ENCODE results near the gene PIK3CD.
"Not testable (repeated sequence)": the region's sequence is repeated elsewhere in the genome, so short reads cannot be mapped to it uniquely, and the experiment has no call there.

PIK3CD gene

GRCh38 chr1:9654051-9654833 is 2.7 kb downstream of the PIK3CD start:
- no peak for DNase-seq (ENCODE audit: low read depth in 2 of 2, low spot score in 1 of 2)

GRCh38 chr1:9654834-9655723 is 3.5 kb downstream of the PIK3CD start:
- DNase-seq (ENCODE audit: low read depth in 2 of 2, low spot score in 1 of 2) = no peak

- no peak for DNase-seq (ENCODE audit: low read depth in 2 of 2, low spot score in 1 of 2)
Measured at GRCh38 chr1:9655836-9656235, 4.3 kb downstream of the PIK3CD start.

DNA sequence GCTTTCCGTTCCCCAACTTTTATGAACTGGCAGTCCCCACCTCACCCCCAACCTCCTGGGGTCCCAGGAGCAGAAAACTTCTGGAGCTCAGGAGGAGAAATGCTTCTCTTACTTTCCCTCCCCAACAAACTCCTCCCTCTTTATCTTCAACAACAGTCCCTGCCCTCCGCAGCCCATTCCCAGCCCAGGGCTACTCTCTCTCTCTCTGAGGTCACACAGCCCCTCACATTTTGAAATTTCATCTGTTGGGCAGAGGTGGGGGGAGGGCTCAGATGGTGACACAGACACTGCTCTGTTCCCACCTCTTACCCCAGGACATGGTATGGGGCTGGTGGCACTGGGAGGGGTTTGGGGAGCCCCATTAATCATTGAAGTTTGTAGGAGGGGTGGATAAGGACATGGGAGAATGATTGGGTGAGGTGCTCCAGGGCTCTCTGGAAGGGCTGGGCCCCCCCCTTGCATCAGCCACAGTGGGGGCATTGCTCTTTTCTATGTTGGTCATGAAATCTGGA is 6.0 kb downstream of the PIK3CD start:
- no peak for DNase-seq (ENCODE audit: low read depth in 2 of 2, low spot score in 1 of 2)

- no peak for DNase-seq (ENCODE audit: low read depth in 2 of 2, low spot score in 1 of 2)
Measured at GRCh38 chr1:9658199-9658598, 6.7 kb downstream of the PIK3CD start.

DNA sequence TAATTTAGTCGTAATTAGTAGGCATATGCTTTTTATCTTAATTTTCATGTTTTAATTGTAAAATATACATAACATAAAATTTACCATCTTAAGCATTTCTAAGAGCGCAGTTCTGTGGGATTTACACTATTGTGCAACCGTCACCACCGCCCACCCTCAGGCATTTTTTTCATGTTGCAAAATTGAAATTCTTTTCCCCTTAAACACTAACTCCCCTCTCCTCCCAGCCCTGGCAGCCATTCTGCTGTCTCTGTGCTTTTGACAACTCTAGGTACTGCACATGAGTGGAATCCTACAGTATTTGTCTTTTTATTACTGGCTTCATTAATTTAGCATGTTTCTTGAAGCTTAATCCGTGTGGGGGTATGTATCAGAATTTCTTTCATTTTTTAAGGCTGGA is 7.8 kb downstream of the PIK3CD start:
- DNase-seq (ENCODE audit: low read depth in 2 of 2, low spot score in 1 of 2) = no peak

- no peak for DNase-seq (ENCODE audit: low read depth in 2 of 2, low spot score in 1 of 2)
Measured at GRCh38 chr1:9663257-9663656, 11.7 kb downstream of the PIK3CD start.

DNA sequence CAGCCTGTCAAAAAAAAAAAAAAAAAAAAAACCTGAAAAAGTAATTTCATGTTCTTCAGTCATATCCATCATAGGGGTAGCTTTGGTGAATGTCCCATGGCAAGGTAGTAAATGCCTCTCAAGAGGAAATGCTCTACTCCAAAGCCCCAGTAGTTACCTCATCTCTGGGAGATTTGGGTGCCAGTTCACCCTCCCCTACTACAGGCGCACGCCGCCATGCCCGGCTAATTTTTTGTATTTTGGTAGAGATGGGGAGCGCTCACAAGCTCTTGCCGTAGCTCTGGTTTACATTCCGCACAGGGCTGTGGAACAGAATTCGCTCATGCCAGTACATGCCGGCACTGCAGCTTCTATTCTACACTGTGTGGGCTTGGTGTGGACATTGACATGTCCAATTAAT is 13.7 kb downstream of the PIK3CD start:
- no peak for DNase-seq (ENCODE audit: low read depth in 2 of 2, low spot score in 1 of 2)

GRCh38 chr1:9668080-9668479 is 16.5 kb downstream of the PIK3CD start:
- DNase-seq (ENCODE audit: low read depth in 2 of 2, low spot score in 1 of 2) = no peak

GRCh38 chr1:9670085-9670484 is 18.6 kb downstream of the PIK3CD start:
- no peak for DNase-seq (ENCODE audit: low read depth in 2 of 2, low spot score in 1 of 2)

DNA sequence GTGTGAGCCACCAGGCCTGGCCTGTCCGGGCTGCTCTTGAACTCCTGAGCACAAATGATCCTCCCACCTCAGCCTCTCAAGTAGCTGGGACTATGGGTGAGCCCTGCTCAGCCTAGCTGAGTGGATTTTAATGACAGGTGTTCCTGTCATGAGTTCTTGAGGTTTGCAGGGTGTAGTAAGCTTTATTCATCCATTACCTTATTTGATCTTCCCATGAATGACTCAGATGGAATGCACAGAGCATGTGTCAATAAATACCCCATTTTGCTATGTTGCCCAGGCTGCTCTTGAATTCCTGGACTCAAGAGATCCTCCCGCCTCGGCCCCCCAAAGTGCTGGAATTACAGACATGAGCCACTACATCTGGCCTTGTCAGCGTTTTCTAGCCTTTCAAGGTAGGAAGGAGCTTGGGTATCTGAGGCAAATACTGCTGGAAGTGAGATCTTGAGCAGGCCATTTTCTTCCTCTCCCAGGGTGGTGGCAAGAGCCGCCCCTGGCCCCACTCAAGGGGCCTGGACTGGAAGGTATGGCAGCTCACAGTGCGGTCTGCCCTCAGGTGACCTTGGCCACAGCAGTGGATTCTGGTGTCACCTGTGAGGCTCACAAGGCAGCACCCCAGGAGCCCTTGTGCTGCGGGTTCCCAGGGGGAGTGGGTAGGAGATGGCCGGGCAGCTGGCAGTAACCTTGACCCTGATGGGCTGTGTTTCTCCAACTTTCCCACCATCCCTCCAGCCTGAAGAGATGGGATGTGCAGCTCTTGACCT is 20.0 kb downstream of the PIK3CD start:
- no peak for DNase-seq (ENCODE audit: low read depth in 2 of 2, low spot score in 1 of 2)

DNA sequence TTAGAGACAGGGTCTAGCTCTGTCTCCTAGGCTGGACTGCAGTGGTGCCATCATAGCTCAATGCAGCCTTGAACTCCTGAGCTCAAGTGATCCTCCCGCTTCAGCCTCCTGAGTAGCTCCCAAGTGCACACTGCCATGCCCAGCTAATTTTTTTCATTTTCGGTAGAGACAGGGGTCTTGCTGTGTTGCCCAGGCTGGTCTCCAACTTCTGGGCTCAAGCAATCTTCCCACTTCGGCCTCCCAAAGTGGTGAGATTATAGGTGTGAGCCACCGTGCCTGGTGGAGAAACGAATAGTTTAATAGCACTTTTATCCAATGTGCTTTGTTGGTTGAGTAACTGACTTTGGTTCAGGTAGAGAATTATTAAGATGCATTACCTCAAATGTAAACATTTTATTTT is 20.9 kb downstream of the PIK3CD start:
- DNase-seq (ENCODE audit: low read depth in 2 of 2, low spot score in 1 of 2) = no peak

- no peak for DNase-seq (ENCODE audit: low read depth in 2 of 2, low spot score in 1 of 2)
Measured at GRCh38 chr1:9675393-9675792, 23.9 kb downstream of the PIK3CD start.

DNA sequence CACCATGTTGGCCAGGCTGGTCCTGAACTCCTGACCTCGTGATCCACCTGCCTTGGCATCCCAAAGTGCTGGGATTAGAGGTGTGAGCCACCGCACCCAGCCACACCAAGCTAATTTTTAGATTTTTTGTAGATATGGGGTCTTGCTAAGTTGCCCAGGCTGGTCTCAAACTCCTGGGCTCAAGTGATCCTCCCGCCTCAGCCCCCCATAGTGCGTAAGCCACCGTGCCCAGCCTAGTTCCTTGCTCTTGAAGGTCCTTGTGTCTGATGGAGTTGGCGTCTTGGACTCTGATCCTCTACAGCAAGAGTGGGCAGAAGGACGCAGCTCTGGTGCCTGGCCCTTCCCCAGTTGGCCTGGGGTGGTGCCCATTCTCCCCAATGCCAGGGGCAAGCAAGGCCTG is 24.6 kb downstream of the PIK3CD start:
- DNase-seq (ENCODE audit: low read depth in 2 of 2, low spot score in 1 of 2) = not testable (repeated sequence)

DNA sequence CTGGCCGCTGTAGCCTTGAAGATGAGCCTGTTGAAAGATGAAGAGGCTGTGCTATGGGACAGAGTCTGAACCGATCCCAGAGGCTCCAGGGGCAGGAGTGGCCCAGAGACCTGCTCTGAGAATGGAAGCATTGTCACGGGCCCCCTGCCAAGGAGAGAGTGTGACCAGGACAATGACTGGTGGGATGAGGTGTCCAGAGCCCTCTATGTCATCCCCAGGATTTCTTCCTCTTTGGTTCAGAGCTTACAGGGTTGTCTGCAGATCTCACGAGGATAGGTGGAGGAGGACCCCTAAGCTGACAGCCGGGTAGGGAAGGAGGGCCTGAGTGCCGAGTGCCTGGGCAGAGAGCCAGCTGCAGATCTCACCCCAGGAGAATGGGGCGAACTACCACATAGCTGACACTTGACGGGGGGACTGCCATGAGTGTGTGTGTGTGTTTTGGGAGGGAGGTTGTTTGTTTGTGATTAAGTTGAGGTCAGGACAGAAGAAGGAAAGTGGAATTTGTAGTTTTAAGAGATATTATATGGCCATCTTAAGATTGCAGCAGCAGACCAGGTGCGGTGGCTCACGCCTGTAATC is 25.4 kb downstream of the PIK3CD start:
- DNase-seq (ENCODE audit: low read depth in 2 of 2, low spot score in 1 of 2) = no peak

GRCh38 chr1:9680091-9680490 is 28.6 kb downstream of the PIK3CD start:
- DNase-seq (ENCODE audit: low read depth in 2 of 2, low spot score in 1 of 2) = no peak

DNA sequence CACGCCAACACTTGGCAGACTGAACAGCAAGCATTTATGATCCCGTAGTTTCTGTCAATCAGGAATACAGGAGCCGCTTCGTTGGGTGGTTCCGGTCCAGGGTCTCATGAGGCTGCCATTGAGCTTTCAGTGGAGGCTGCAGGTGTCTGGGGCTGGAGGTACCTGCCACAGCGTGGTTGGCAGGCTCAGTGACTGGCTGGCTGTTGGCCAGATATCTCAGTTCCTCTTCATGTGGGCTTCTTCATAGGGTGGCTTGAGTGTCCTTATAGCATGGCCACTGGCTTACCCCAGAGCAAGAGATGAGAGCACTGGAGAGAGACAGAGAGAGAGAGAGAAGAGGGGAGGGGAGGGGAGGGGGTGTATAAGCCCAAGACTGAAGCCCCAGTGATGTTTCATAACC is 29.3 kb downstream of the PIK3CD start:
- DNase-seq (ENCODE audit: low read depth in 2 of 2, low spot score in 1 of 2) = no peak

- DNase-seq (ENCODE audit: low read depth in 2 of 2, low spot score in 1 of 2) = no peak
Measured at GRCh38 chr1:9684801-9685200, 33.3 kb downstream of the PIK3CD start.

DNA sequence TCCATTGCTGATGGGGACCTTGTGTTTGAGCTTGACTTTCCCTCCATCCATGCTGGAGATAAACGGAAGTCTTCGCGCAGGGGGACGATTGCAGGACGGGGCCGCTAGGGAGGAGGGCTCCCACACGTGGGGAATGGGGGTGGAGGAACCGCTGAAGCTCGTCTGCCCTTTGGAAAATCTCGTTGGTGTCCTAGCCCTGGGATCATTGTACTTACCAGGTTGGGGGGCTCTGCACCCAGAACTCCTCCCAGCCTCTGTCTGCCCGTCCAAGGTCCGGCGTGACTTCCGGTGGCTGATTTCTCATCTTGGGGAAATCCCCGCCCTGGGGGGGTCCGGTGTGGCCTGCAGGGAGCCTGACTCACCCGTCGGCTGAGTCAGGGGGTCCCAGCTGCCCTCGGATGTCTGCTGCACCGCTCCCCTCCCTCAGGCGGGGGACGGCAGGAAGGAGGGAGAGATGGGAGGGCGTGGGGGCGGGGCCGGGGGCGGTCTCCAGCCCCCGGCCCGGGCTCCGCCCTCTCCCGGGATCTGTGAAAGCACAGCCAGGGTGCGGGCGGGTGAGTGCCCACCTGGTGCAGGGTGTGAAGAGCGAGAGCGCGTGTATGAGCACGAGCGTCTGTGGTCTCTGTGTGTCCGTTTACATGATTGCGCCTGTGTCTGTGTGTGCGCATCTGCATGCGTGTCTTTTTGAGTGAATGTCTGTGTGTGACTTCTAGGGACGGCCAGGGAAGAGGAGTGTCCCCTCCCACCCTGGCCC is 35.8 kb downstream of the PIK3CD start:
- DNase-seq (ENCODE audit: low read depth in 2 of 2, low spot score in 1 of 2) = peak; percentile 44 to 48

- DNase-seq (ENCODE audit: low read depth in 2 of 2, low spot score in 1 of 2) = no peak
Measured at GRCh38 chr1:9687874-9688582, 36.5 kb downstream of the PIK3CD start.

Data from stimulated activated CD8-positive, alpha-beta memory T cell treated with anti-CD3 and anti-CD28 coated beads, Interleukin-4, amount 100 ng/mL, for 1 hour (primary cell).